B cell (primary cell): ENCODE results near the gene LPCAT3. TPM values are rescaled to one million over a fixed set of nuclear protein-coding genes. Genes with fewer than 3 reads are reported as not detected.

Experiments
- ATAC-seq: fragments of 200-7000 bp; cut with Tn5 transposase; one replicate; pipeline ENCODE4 v1.10.0; 2021; ENCODE audit warnings: low read depth, mild to moderate bottlenecking, moderate number of reproducible peaks, moderate library complexity
- CTCF ChIA-PET: fragments of 350-600 bp; sonication (Branson Sonifier 250); formaldehyde crosslinking; loops from one replicate; lab custom pipeline; 2021; ENCODE audit warnings: antibody characterized with exemption, inconsistent platforms; lab: Charles Lee
- POLR2A ChIA-PET: fragments of 350-600 bp; sonication (Branson Sonifier 250); formaldehyde crosslinking; loops from one replicate; lab custom pipeline; 2021; ENCODE audit warnings: antibody characterized with exemption; lab: Charles Lee
- DNase-seq: peaks from one replicate; pipeline ENCODE4 v3.0.0; 2013
- H2AFZ ChIP-seq: 2 replicates; pipeline ENCODE4 v1.6.1; 2012; ENCODE audit warnings: mild to moderate bottlenecking, low read depth, low read length; ENCODE audit not compliant: insufficient read depth, poor library complexity, severe bottlenecking
- H3K27ac ChIP-seq, 2 donors: 1 replicate in 1 of 2; 2 replicates in 1 of 2; pipeline ENCODE4 v1.5.1; 2012 to 2013; ENCODE audit warnings: low read length in 2 of 2, mild to moderate bottlenecking in 2 of 2, moderate library complexity in 1 of 2
- H3K27me3 ChIP-seq, 4 experiments: fragments of 200-600 bp in 1 of 4; sonication (generic) in 1 of 4; replicated peaks in 1 of 4; 1 replicate in 2 of 4; 2 replicates in 2 of 4; pipeline versions ENCODE4 v1.6.1 to v1.7.0; 2013 to 2016; ENCODE audit warnings: low read length in 3 of 4, mild to moderate bottlenecking in 2 of 4, mixed read lengths in 1 of 4, moderate library complexity in 1 of 4; ENCODE audit not compliant: insufficient read depth in 4 of 4, control insufficient read depth in 3 of 4; ENCODE audit errors: control extremely low read depth in 1 of 4
- H3K36me3 ChIP-seq, 2 experiments: replicated peaks in 1 of 2; 1 replicate in 1 of 2; 2 replicates in 1 of 2; pipeline versions ENCODE4 v1.6.1 to v1.7.1; 2013; ENCODE audit warnings: low read length in 1 of 2; ENCODE audit not compliant: insufficient read depth in 2 of 2, control insufficient read depth in 1 of 2; ENCODE audit errors: control extremely low read depth in 1 of 2, extremely low read depth in 1 of 2
- H3K4me1 ChIP-seq, 2 donors: fragments of 200-600 bp in 1 of 2; sonication (generic) in 1 of 2; 1 replicate in 1 of 2; 2 replicates in 1 of 2; pipeline versions ENCODE4 v1.5.1 to v1.6.1; 2013 to 2017; ENCODE audit warnings: low read length in 2 of 2; ENCODE audit not compliant: control insufficient read depth in 2 of 2, insufficient read depth in 2 of 2
- H3K4me2 ChIP-seq: replicated peaks from 2 replicates; pipeline ENCODE3; 2012; ENCODE audit warnings: mild to moderate bottlenecking, low read depth, low read length; ENCODE audit not compliant: poor library complexity, severe bottlenecking
- H3K4me3 ChIP-seq, 5 experiments: fragments of 200-600 bp in 1 of 5; sonication (generic) in 1 of 5; 1 replicate in 3 of 5; 2 replicates in 2 of 5; pipeline versions ENCODE4 v1.5.1 to v1.7.0; 2011 to 2016; ENCODE audit warnings: low read length in 4 of 5, mild to moderate bottlenecking in 4 of 5, low read depth in 2 of 5, control low read depth in 1 of 5, moderate library complexity in 1 of 5; ENCODE audit not compliant: insufficient read depth in 1 of 5; ENCODE audit errors: control extremely low read depth in 1 of 5, extremely low read depth in 1 of 5
- H3K79me2 ChIP-seq: fragments of 200-600 bp; sonication (generic); one replicate; pipeline ENCODE4 v1.6.0; 2016; ENCODE audit warnings: low read length; ENCODE audit not compliant: control insufficient read depth, insufficient read depth
- H3K9ac ChIP-seq: fragments of 200-600 bp; sonication (generic); 2 replicates; pipeline ENCODE4 v1.6.1; 2017; ENCODE audit warnings: mild to moderate bottlenecking, low read length, moderate library complexity
- H3K9me3 ChIP-seq, 3 donors: one replicate each; pipeline versions ENCODE4 v1.6.1 to v1.7.1; 2013; ENCODE audit warnings: low read length in 2 of 3; ENCODE audit not compliant: control insufficient read depth in 2 of 3, insufficient read depth in 1 of 3; ENCODE audit errors: control extremely low read depth in 1 of 3
- H4K20me1 ChIP-seq: 2 replicates; pipeline ENCODE4 v1.6.0; 2012; ENCODE audit warnings: mild to moderate bottlenecking, low read length; ENCODE audit not compliant: insufficient read depth, control insufficient read depth, poor library complexity, severe bottlenecking
- H3K27ac Mint-ChIP-seq: one replicate; pipeline ENCODE4 v1.8.0; 2021; ENCODE audit warnings: mixed read lengths
- H3K27me3 Mint-ChIP-seq: one replicate; pipeline ENCODE4 v1.8.0; 2021; ENCODE audit warnings: mixed read lengths
- H3K4me1 Mint-ChIP-seq: one replicate; pipeline ENCODE4 v1.8.0; 2021; ENCODE audit warnings: mixed read lengths
- H3K4me3 Mint-ChIP-seq: one replicate; pipeline ENCODE4 v1.8.0; 2021; ENCODE audit warnings: mixed read lengths
- H3K9me3 Mint-ChIP-seq: one replicate; pipeline ENCODE4 v1.8.0; 2022; ENCODE audit warnings: mixed read lengths; ENCODE audit not compliant: insufficient read depth
- EZH2 ChIP-seq: IDR thresholded peaks from 2 replicates; pipeline ENCODE4 v1.6.1; 2012; ENCODE audit warnings: borderline replicate concordance, low read depth, mild to moderate bottlenecking, moderate library complexity, low read length; ENCODE audit not compliant: insufficient read depth, poor library complexity, severe bottlenecking
- WGBS: methylation state at CpG from one replicate; pipeline ENCODE4 v1.1.5; 2013; ENCODE audit warnings: missing lambda C conversion rate; ENCODE audit not compliant: insufficient coverage; 5-methylcytosine and 5-hydroxymethylcytosine counted together
- intact Hi-C: fragments of 100-400 bp; cut with micrococcal nuclease; formaldehyde crosslinking; loops from one replicate; pipeline ENCODE4 v1.10.0; 2022
- polyA plus RNA-seq: library from polyadenylated mRNA; depleted of rRNA; stranded (reverse); fragments of >200 nt; gene quantifications from 2 replicates; pipeline ENCODE4 v1.2.3, GENCODE V29; 2012
- total RNA-seq, 2 donors: library from RNA; stranded (reverse); fragments of 120-200 nt in 1 of 2; gene quantifications; 1 replicate in 1 of 2; 2 replicates in 1 of 2; pipeline versions ENCODE4 v1.2.3 to v1.2.4, GENCODE V29; 2013 to 2022
- TF ChIP-seq, protein P1 (sequence below): fragments of 200-600 bp; IDR thresholded peaks from one replicate; pipeline ENCODE4 v1.8.0; 2022; ENCODE audit warnings: antibody characterized with exemption, mild to moderate bottlenecking

The LPCAT3 gene
- total and polyA plus RNA-seq, 2 donors (not counting 1 experiment from before 2014, with no cell fraction given) = 17.6 to 26.2 TPM

DNA sequence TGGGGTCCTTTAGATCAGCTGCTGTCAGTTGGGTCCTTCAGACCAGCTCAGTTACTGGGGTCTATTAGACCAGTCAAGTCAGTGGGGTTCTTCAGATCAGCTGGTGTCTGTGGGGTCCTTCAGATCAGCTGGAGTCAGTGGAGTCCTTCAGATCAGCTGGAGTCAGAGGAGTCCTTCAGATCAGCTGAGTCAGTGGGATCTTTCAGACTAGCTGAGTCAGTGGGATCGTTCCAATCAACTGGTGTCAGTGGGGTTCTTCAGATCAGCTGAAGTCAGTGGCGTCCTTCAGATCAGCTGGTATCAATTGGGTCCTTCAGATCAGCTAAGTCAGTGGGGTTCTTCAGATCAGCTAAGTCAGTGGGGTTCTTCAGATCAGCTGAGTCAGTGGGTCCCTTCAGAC is 14.7 kb upstream of the LPCAT3 start:
- H3K9me3 Mint-ChIP-seq = no peaks in the 10 kb centered on the region
- Histone ChIP-seq H3K4me2 (no peak overlapping the region), H3K36me3 (no peaks in the 10 kb centered on the region), H3K9ac (no peak overlapping the region), H3K79me2 (no peaks in the 10 kb centered on the region), H2AFZ (no peak overlapping the region), H3K9me3 (no peaks in the 10 kb centered on the region), H3K4me3 (no peak overlapping the region), H3K27me3 (peaks cover 0 to 4% (median 0%) of the 10 kb centered on the region in 4 experiments), H4K20me1 (no peaks in the 10 kb centered on the region), H3K4me1 (no peaks in the 10 kb centered on the region), H3K27ac (no peak overlapping the region)
- no peak overlapping the region for H3K4me3 Mint-ChIP-seq
- ChIA-PET POLR2A (no interaction called here), CTCF (interaction anchor here (0.6 to 1.3 kb wide), 2 partner anchors 11 to 19 kb away, joined by 3 to 5 read pairs; no protein-coding TSS in a partner anchor)
- WGBS = 100% methylated on average over 2 of the region's 2 CpGs
- no peak for TF ChIP-seq EZH2
- TF ChIP-seq, protein P1, sequence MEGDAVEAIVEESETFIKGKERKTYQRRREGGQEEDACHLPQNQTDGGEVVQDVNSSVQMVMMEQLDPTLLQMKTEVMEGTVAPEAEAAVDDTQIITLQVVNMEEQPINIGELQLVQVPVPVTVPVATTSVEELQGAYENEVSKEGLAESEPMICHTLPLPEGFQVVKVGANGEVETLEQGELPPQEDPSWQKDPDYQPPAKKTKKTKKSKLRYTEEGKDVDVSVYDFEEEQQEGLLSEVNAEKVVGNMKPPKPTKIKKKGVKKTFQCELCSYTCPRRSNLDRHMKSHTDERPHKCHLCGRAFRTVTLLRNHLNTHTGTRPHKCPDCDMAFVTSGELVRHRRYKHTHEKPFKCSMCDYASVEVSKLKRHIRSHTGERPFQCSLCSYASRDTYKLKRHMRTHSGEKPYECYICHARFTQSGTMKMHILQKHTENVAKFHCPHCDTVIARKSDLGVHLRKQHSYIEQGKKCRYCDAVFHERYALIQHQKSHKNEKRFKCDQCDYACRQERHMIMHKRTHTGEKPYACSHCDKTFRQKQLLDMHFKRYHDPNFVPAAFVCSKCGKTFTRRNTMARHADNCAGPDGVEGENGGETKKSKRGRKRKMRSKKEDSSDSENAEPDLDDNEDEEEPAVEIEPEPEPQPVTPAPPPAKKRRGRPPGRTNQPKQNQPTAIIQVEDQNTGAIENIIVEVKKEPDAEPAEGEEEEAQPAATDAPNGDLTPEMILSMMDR = no peak
- no peak overlapping the region for H3K27ac Mint-ChIP-seq
- DNase-seq (no peak), ATAC-seq (no peak)
- H3K4me1 Mint-ChIP-seq = no peaks in the 10 kb centered on the region
- intact Hi-C loops = no loop called here
- peaks cover 4% of the 10 kb centered on the region for H3K27me3 Mint-ChIP-seq

GRCh38 chr12:7031306-7031705 is 13.0 kb upstream of the LPCAT3 start:
- no peak overlapping the region for H3K4me3 Mint-ChIP-seq
- H3K27ac ChIP-seq = no peak overlapping the region
- H3K4me2 ChIP-seq = no peak overlapping the region
- POLR2A ChIA-PET = no interaction called here
- no peaks in the 10 kb centered on the region for H3K79me2 ChIP-seq
- intact Hi-C loops = no loop called here
- no peak overlapping the region for H3K9ac ChIP-seq
- H3K9me3 Mint-ChIP-seq = no peaks in the 10 kb centered on the region
- no peaks in the 10 kb centered on the region for H3K9me3 ChIP-seq
- H4K20me1 ChIP-seq = no peaks in the 10 kb centered on the region
- no peak overlapping the region for H2AFZ ChIP-seq
- H3K27ac Mint-ChIP-seq = no peak overlapping the region
- H3K27me3 Mint-ChIP-seq = peaks cover 4% of the 10 kb centered on the region
- CTCF ChIA-PET = no interaction called here
- DNase-seq (no peak), ATAC-seq (no peak)
- WGBS = 85% methylated on average over 6 of the region's 6 CpGs
- no peak overlapping the region for H3K4me3 ChIP-seq
- no peaks in the 10 kb centered on the region for H3K4me1 Mint-ChIP-seq
- H3K27me3 ChIP-seq = peaks cover 0 to 4% (median 0%) of the 10 kb centered on the region in 4 experiments
- H3K36me3 ChIP-seq = no peaks in the 10 kb centered on the region
- no peaks in the 10 kb centered on the region for H3K4me1 ChIP-seq
- TF ChIP-seq, protein P1 = no peak
- no peak for TF ChIP-seq EZH2
